ENCODE results near the gene ARHGEF10L. TPM values are rescaled to one million over a fixed set of nuclear protein-coding genes. Genes with fewer than 3 reads are reported as not detected.

ARHGEF10L gene
- total RNA-seq, 2 donors from 2014 or later = 26.0 to 39.7 TPM

DNA sequence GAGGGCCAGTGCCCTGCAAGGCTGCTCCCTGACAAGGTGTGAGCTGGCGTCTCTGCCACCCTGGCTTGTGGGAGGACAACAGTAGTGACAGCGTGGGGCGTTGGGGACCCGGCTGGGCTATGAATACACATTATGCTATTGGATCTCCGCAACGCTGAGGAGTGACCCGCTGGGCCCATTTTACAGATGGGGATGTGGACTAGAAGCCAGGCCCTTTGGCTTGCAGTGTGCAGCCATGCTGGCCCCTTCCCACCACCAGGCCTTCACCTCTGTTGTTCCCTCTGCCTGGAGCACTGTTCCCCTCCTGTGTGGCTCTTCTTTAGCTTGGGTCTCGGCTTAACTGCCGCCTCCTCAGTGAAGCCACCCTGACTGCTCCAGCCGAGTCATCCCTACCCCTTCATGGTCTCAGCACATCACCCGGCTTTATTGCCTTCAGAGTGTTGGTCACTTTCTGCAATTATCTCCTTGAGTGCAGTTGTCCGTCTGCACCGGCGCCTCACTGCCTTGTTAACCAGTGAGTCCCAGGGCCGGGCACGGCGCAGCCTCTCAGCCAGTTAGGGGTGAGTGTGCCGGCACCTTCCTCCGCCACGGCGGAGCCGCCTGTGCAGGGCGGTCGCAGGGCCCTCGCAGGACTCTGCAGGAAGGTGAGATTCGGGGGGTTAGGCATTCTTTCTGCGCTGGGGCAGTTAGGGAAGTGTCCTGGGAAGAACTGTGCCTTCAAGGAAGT lies 131.3 kb downstream of the ARHGEF10L start:
- Histone ChIP-seq H3K4me3 (no peak overlapping the region), H3K36me3 (peaks cover 0 to 3% of the 10 kb centered on the region in 2 donors), H3K9me3 (no peaks in the 10 kb centered on the region), H3K4me1 (replicated peaks) (no peaks in the 10 kb centered on the region), H3K27me3 (replicated peaks; ENCODE audit: insufficient read depth) (no peaks in the 10 kb centered on the region), H3K27ac (no peak overlapping the region)
- intact Hi-C loops (cut with DNase I) = no loop called here
- WGBS = 81% methylated on average over 27 of the region's 27 CpGs
- DNase-seq (ENCODE audit: low spot score) = no peak
- no peak for TF ChIP-seq POLR2A (IDR thresholded peaks at IDR 0.05)
- TF ChIP-seq, protein P1, sequence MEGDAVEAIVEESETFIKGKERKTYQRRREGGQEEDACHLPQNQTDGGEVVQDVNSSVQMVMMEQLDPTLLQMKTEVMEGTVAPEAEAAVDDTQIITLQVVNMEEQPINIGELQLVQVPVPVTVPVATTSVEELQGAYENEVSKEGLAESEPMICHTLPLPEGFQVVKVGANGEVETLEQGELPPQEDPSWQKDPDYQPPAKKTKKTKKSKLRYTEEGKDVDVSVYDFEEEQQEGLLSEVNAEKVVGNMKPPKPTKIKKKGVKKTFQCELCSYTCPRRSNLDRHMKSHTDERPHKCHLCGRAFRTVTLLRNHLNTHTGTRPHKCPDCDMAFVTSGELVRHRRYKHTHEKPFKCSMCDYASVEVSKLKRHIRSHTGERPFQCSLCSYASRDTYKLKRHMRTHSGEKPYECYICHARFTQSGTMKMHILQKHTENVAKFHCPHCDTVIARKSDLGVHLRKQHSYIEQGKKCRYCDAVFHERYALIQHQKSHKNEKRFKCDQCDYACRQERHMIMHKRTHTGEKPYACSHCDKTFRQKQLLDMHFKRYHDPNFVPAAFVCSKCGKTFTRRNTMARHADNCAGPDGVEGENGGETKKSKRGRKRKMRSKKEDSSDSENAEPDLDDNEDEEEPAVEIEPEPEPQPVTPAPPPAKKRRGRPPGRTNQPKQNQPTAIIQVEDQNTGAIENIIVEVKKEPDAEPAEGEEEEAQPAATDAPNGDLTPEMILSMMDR (IDR thresholded peaks at IDR 0.05) = no peak
- TF ChIP-seq POLR2AphosphoS5 (IDR thresholded peaks at IDR 0.05) = no peak

GRCh38 chr1:17671314-17671705 lies 131.8 kb downstream of the ARHGEF10L start:
- WGBS = 65% methylated on average over 5 of the region's 5 CpGs
- H3K36me3 ChIP-seq = peaks cover 0 to 3% of the 10 kb centered on the region in 2 donors
- no peaks in the 10 kb centered on the region for H3K27me3 ChIP-seq (replicated peaks; ENCODE audit: insufficient read depth)
- H3K9me3 ChIP-seq = no peaks in the 10 kb centered on the region
- no peak overlapping the region for H3K27ac ChIP-seq
- no peak for DNase-seq (ENCODE audit: low spot score)
- TF ChIP-seq POLR2AphosphoS5 (IDR thresholded peaks at IDR 0.05) = no peak
- TF ChIP-seq, protein P1 (IDR thresholded peaks at IDR 0.05) = no peak
- TF ChIP-seq POLR2A (IDR thresholded peaks at IDR 0.05) = no peak
- H3K4me3 ChIP-seq = no peak overlapping the region
- no peaks in the 10 kb centered on the region for H3K4me1 ChIP-seq (replicated peaks)
- intact Hi-C loops (cut with DNase I) = no loop called here

- H3K4me1 ChIP-seq (replicated peaks) = no peaks in the 10 kb centered on the region
- no peaks in the 10 kb centered on the region for H3K9me3 ChIP-seq
- DNase-seq (ENCODE audit: low spot score) = no peak
- WGBS = 55% methylated on average over 10 of the region's 10 CpGs
- H3K4me3 ChIP-seq = no peak overlapping the region
- TF ChIP-seq POLR2AphosphoS5 (IDR thresholded peaks at IDR 0.05) (no peak), POLR2A (IDR thresholded peaks at IDR 0.05) (no peak)
- TF ChIP-seq, protein P1 (IDR thresholded peaks at IDR 0.05) = no peak
- peaks cover 0 to 3% of the 10 kb centered on the region in 2 donors for H3K36me3 ChIP-seq
- intact Hi-C loops (cut with DNase I) = no loop called here
- no peak overlapping the region for H3K27ac ChIP-seq
- H3K27me3 ChIP-seq (replicated peaks; ENCODE audit: insufficient read depth) = no peaks in the 10 kb centered on the region
Measured at GRCh38 chr1:17671741-17672140, 132.2 kb downstream of the ARHGEF10L start.

- no peaks in the 10 kb centered on the region for H3K9me3 ChIP-seq
- intact Hi-C loops (cut with DNase I) = no loop called here
- 60% methylated on average over 12 of the region's 12 CpGs for WGBS
- peaks cover 0 to 3% of the 10 kb centered on the region in 2 donors for H3K36me3 ChIP-seq
- no peaks in the 10 kb centered on the region for H3K4me1 ChIP-seq (replicated peaks)
- TF ChIP-seq, protein P1 (IDR thresholded peaks at IDR 0.05) = no peak
- TF ChIP-seq POLR2A (IDR thresholded peaks at IDR 0.05) = no peak
- TF ChIP-seq POLR2AphosphoS5 (IDR thresholded peaks at IDR 0.05) = no peak
- no peak overlapping the region for H3K4me3 ChIP-seq
- no peak overlapping the region for H3K27ac ChIP-seq
- H3K27me3 ChIP-seq (replicated peaks; ENCODE audit: insufficient read depth) = no peaks in the 10 kb centered on the region
- no peak for DNase-seq (ENCODE audit: low spot score)
Measured at GRCh38 chr1:17672226-17672625, 132.7 kb downstream of the ARHGEF10L start.

Measured in prostate gland (tissue), 2 donors.